A172 (cell line): ENCODE data around the gene CLSTN2. TPM values are rescaled to one million over a fixed set of nuclear protein-coding genes. Genes with fewer than 3 reads are reported as not detected.

Experiments
- DNase-seq: peaks from one replicate; pipeline ENCODE4 v3.0.0-alpha.2; 2015; ENCODE audit warnings: low spot score
- total RNA-seq: library from RNA; depleted of rRNA; stranded (reverse); fragments of >200 nt; shearing (Covaris generic); gene quantifications from 2 replicates; pipeline ENCODE4 v1.2.3, GENCODE V29; 2014

Gene CLSTN2
- total RNA-seq, 1 experiment from 2014 or later = 1.1 TPM

DNA sequence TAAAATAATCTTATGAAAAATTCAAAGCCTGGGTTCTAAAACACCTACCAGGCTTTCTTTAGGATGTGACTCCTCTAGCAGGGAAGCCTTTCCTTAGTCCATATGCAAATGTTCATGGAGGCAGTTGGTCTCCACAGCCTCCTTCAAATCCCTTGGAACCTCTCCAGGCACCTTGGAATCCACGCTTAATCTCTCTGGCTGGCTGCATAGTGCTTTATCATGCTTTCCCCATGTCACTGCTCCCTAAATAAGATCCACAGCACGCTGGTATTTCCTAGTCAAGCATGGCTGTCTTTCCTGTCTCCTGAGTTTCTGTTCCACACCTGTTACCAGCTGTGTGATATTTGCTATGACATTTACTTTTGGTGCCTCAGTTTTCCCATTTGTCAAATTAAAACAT lies 71.3 kb downstream of the CLSTN2 start:
- no peak for DNase-seq

DNA sequence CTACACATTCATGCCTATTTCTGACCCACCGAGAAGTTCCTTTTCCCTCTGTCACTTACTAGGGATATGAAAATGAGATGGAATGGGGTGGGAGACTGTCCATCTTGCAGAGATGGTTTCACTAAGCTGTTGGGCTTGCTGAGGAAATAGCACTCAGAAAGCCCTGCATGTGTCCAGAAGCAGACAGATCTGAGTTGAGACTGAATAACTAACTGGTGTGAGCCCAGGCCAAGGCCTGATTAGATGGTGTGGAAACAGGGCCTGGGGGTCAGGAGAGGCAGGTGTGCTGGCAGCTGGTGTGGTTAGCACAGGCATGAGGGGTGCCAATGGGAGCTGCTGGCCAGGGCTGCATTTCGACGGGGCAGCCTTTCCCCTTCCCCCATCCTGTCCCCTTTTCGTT lies 72.1 kb downstream of the CLSTN2 start:
- DNase-seq = no peak

DNA sequence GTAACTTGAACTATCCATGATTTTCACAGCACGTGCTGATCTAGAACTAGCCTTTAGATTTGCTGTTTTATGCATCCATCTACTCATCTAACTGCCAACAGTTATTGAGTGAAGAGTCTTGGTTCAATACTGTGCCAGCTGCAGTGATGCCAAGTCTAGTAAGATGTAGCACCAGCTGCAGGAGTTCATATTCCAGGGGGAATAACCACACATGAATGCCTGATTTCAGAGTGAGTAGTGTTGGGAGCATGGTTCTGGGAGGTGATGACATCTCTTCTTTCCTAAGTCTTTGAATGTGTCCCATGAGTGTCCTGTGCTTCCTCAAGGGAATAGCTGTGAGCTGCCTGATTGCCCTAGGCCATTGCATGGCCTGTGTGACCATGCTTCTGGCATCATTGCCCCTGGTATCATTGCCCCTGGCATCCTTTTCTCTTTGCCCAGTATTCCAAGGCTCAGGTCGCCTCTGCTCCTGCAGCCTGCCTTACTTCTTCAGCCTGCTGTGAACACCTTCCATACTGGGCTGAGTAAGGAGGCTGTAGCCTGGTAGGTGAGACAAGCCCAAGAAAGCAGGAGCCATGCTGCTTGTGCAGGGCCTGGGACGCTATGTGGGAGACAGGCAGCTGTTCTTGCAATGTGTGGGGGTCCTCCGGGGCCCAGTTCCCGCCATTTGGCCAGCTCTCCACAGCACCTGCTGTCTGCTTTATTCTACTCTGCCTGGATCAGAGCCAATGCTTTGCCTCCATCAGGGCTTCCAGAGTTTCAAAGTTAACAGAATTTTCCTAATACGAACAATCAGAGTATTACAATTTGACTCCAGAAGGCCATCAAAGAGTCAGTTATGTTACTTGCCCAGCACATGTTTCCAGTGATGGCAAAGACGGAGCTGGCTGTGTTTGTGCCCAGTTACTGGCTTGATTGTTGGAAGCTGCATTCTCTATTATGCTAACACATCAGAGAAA lies 73.2 kb downstream of the CLSTN2 start:
- DNase-seq = no peak

DNA sequence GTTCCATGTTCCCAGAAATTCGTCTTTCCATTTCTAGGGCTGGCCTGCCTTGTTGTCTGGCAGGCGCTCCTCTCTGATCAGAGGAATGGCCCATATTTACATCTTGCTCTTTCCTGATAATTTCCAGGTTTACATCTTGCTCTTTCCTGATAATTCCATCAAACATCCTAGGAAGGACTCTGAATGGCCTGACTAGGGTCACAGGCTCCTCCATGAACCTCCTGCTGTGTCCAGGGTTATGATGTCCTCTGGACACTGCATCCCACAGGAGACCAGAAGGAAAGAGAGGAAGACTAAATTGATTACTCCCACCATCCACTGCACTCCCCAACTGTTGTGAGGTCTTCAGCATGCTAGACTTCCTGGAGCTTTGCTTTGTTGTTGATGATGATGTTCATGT lies 75.4 kb downstream of the CLSTN2 start:
- no peak for DNase-seq

DNA sequence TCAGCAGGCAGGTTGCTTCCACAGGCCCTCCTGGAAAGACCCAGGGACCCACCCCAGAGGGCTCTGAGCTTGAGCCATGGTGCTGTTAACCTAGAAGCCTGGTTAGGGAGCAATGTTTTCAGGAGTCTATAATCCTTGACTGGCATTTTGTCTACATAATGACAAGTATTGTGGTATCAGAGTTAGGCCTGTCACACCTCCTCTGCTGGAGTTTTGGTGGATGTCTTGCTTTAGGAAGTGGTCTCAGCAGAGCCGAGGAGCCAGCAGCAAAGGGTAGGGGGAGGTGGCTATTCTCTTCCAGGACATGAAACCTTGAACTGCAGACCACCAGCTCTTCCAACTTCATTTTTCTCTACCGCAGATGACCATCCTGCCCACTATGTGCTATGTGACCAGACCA lies 76.1 kb downstream of the CLSTN2 start:
- DNase-seq = no peak

DNA sequence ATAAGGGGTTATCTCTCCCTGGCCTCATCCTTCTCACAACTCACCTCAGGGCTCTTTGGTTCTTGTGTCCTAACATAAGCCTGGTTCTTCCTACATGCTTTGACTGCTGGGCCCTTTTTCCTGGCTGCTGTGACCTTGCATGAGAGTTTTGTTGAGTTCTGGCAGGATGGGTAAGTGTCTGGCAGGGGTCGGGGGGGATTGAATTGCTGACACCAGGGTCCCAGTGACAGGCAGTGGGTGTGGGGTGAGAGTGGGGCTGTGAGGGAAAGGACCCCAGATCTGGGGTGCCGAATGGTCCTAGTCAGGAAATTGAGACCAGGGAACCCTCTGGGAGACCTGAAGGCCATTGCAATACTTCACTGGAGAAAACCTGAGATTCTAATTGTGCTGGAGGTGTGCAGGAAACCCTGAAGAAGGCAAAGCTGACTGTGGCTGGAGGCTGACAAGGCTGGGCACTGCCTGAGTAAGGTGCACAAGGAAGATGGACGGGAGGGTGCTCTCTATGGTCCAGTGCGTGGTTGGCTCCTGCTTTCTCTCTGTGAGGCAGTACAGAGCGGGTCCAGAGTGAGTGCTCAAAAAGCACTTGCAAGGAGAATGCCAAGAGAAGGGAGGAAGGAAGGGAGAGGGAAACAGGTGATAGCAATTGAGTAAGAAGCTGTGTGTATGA lies 76.8 kb downstream of the CLSTN2 start:
- DNase-seq = no peak

DNA sequence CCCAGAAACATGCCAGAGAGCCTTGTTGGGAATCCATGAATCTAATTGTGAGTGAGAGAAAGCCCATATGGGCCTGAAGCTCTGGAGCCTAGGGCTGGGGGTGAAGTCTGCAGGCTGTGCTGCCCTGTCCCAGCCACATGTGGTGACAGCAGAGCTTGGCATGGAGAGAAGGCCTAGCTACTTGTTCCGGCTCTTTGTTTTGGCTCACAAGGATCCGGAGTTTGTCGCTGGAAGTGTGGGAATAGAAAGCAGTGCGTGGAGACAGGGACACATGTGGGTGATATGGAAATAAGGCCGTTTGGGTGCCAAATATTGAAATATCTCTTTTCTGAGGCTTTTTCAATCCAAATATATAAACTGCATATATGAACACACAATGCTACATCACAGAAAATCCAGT lies 78.2 kb downstream of the CLSTN2 start:
- DNase-seq = no peak

DNA sequence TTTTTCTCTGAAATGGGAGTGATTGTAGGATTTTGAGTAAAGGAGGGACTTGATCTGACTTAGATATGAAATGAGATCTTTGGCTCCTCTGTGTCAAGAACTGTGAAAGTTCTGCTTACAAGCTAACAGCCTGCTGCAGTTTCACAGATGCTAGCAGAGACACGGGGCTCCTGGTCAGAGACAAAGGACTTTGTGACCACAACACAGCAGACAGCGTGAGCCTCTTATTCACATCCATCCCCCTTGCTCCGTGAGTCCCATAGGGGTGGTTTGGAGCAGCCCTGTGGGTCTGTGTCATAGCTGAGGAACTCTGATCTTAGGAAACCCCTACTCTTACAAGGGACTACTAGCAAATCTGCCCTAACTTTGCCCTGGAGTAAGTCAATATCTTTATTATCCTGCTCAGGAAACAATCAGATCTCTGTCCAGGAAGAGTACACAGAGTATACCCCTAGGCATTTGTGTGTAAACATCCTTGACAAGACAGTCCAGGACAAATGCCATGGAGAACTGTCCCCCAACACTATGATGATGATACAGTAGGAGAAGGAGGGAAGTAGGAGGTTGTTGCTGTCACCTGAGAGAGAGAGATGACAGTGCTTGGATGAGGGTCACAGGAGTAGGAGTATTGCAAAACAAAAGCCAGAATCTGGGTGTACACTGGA lies 80.0 kb downstream of the CLSTN2 start:
- DNase-seq = no peak

DNA sequence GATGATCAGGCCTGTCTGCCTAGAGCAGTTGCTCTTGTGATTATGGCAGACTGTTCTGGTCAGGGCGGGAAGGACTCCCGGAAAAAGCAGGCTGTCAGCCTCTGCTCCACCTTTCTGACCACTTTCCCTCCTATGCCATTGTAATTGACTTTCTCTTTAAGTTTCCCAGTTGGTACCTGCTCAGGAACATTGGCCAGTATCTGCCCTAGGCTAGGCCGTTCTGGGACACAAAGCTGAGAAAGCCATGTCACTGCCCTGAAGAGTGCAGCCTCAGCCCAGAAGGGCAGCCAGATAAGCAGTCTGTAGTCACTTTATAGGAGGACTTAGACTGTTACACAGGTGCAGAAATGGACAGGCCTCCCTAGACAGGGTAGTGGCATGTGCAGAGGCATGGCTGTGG lies 80.8 kb downstream of the CLSTN2 start:
- no peak for DNase-seq

DNA sequence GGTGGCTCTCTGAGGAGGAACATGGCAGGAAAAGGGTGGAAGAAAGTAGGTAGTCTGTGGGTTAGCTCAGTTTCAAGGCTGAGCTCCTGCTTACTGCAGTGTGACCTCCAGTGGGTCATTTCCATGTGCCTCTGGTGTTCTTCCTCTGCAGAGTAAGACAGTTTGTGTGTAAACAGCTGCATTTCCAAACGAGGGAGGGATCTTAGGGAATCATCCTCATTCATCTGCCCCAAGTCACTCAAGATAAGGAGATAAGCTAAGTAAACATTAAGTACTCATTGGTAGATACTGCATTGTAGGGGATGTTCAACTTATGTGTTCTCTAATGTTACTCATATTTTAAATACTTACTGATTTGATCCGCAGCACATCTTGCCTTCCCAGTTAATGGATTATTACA lies 83.6 kb downstream of the CLSTN2 start:
- DNase-seq = no peak

DNA sequence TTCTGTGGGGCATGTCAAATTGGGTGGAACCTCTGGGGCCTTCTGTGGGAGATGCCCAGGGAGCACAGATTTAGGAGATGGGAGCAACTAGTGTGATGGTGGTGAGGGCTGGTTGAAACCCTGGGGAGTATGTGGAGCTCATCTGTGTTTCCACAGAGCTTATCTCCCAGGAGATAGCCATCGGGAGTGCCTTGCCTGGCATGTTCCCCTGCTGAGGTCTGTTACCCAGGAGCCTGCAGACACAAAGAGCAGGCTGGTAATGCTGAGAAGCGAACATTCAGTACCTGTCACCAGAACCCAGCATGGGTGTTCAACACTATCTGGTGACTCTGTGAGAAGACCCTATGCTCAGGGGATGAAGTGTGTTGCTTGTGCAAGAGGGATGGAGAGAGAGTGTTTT lies 85.0 kb downstream of the CLSTN2 start:
- DNase-seq = no peak

DNA sequence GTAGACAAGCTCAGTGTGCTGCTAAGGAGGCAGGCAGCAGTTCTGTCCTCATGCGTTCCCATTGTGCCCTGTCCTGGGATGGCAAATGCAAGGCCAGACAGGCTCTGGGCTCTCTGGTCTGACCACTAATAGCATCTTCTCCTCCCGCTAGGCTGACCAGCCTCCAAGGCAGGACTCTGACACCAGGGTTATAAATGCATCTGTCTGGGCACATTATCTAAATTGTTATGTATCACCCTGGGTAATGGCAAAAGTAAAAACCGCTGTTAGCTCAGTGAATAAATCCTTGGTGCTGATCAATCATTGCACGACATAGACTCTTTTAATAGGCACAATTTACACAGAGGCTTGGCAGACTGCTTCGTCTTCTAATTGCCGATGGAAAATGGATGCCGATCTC lies 85.6 kb downstream of the CLSTN2 start:
- DNase-seq = no peak

DNA sequence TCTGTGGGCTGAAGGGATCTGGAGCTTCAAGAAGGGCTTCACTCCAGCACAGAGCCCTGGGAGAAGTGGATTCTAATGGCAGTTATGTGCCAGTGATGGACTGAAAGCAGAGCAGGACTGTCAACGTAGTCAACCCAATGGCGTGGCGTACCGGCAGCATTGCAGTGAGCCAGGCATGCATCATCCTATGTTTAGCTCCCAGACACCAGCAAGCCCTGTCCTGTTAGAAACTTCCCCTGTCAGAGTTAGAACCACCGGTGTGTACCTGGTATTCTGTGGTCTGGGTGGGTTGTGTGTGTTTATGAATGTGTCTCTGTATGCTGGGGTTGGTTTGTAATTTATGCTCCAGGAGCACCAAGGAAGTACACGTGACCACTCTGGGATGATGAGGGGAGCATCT lies 86.3 kb downstream of the CLSTN2 start:
- DNase-seq = no peak

DNA sequence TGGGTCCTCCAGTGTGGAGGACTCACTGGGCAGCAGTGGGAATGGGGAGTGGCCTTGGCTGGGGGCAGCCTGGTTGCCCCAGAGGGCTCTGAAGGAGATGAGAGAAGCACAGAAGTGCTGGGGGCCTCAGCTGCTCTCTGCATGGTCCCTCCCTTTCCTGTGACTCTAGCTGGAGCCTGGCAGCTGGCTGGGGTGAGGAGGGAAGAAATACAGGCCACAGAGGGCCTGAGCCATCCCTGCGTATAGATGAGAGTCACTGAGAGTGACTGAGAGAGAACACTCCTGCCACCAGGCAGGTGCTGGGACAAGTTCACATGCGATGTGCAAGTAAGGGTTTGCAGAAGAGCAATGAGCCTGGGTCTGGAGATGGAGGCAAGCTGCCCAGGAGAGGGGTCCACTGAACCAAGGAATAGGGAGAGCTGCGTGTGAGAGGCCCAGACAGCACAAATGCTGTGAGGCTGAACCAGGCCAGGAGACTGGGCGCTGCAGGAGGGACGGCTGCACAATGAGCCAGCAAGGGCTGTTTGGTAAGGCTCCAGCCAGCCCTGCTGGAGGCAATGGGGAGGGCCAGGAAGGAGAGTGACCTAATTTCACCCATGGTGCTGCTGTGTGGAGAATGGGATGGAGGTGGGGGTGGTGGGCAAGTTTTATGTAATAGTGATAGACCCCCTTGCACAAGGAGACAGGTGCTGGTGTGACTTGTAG lies 87.2 kb downstream of the CLSTN2 start:
- DNase-seq = no peak

DNA sequence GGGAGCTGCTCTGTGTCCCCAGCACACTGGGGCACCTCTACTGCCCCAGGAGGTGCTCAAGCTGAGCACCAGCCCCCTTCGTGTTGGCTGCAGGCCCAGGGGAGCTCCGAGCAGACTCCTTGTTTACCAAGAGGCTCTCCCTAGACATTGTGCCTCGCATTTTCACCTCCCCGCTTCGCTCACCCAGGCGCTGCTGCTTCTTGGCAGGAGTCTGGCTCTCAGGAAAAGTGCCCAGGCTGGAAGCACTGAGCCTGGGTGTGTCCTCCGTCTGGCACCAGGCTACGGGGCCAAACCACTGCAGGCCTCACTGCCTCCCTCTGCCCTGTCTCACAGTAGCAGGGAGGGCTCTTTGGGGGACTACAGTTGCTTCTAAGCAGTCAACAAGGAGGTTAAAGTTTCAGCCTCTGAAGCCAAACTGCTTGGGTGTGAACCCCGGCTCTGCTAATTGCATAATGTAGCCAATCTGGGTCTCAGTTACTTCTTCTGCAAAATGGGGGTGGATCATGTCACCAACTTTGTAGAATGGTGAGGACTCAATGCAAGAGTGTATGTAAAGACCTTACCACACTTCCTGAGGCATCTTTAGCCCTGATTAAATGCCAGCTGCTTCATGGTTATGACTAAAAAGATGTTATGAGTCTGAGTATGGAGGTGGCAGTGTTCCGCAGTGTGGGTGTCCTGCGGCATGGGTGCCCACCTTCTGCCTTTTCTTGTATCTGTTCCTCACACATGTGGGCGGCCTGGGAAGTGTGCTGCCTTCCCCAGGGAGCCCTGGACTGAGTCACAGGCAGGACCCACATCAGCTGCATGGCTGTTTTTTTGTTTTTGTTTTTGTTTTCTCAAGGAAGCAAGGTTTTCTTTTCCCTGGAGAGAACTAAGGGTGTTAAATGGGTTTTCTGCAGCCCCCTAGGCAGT lies 88.9 kb downstream of the CLSTN2 start:
- DNase-seq = no peak

DNA sequence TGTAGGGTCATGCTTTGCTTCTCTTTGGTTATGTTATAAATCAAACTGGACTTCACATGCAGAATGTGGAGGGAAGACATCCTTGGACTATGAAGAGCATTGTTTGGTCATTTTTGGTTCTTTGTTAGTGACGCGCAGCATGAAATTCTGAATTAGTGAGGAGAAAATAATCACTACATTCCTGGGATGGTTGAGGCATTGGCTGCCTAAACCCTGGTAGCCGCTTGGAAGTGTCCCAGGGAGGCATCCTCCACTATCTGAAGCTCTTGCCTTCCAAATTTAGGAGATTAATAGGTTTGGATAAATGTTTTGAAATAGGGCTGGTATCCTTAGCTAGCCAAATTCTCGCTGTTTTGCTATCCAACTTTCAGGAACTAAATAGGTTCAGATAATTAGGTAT lies 96.2 kb downstream of the CLSTN2 start:
- no peak for DNase-seq

DNA sequence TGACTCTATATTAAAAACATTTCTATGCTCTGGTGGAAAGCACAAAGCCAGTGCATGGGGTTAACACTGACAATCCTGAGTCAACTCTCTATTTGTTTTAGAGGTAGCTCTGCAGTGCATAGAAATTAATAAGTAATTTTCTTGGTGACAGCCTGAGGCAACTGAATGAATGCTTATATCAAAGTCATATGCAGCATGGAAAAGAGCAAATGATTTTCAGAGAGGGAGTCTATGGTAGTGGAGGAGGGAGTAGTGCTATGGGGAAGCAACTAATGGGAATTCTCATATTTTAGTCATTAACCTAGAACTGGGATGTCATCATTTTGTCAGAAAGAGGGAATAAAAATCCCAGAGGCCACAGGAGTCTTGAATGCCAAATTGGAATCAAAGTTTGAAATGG lies 99.1 kb downstream of the CLSTN2 start:
- DNase-seq = no peak

DNA sequence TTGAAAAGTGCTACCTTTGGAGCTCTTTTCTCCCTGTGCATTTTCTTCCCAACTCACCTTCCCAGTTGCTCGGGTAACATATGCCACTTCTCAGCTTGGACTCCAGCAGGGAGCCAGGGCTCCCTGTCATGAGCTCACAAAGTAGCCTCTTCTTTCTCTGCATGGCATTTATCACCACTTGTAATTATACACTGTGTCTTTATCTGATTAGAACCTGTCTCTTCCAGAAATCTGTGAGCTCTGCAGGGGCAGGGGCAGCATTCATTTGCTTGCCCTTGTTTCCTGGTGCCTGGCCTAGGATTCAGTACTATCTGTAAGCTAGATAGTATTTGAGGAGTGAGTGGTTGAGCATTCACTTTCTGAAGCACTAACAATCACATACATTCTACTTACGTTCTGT lies 100.9 kb downstream of the CLSTN2 start:
- no peak for DNase-seq

DNA sequence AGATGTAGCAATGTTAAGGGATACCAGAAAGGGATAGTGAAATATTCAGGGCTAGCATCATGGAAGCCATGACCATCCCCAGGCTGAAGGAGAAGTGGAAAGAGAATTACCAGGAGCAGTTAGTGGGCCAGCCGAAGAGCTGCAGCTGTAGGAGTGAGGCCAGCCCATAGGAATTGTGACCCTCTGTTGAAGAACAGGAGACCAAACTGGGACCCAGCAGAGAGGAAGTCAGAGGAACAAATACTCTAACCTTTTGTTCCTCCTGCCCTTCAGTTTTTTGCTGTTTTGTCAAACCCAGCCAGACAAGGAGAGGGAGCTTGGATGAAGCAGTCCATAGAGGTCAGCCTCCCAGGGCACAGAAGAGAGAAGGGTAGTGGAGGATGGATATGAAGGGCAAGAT lies 115.4 kb downstream of the CLSTN2 start:
- DNase-seq = no peak

DNA sequence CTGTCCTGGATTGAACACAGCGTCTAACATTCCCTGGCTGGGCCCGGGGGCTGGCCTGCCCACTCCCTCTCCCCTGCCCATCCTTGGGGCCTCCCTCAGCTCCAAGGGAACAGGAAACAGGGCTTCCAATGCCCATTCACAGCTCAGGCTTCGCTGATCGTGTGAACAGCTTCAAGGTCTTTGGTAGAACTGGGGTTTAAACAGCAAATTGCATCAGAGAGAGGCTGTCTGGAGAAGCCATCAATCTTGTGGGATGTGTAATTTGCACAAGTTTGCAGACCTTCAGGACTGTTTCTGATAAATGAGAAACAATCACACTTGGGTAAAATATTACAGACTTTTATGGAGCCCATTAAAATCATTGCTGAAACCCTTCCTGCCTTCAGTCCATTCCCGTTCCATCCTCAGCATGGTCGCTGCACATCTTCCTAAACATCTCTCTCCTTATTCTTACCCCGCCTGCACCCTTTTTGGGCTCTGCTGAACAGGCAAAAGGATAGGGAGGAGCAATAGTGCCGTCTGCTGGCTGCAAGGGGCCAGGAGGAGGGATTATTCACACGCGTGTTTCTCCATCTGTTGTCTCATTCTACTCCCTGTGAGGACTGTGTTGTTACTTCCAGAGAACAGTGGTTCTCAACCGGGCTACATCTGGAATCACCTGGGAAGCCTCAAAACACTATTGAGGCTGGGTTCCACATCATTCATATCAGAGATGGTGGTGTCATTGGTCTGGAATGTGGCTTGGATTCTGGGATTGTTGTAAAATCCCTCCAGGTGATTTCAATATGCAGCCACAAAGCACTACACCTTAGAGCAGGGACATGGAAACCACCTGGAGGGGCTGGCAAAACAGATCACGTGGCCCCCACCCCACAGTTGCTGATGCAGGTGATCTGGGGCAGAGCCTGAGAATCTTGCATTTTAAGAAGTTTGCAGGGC lies 116.3 kb downstream of the CLSTN2 start:
- no peak for DNase-seq
